ENCODE measurements around the gene CKAP5. TPM values are rescaled to one million over a fixed set of nuclear protein-coding genes. Genes with fewer than 3 reads are reported as not detected.

Gene CKAP5
- total RNA-seq, 2 donors from 2014 or later: 162 to 211 TPM

DNA sequence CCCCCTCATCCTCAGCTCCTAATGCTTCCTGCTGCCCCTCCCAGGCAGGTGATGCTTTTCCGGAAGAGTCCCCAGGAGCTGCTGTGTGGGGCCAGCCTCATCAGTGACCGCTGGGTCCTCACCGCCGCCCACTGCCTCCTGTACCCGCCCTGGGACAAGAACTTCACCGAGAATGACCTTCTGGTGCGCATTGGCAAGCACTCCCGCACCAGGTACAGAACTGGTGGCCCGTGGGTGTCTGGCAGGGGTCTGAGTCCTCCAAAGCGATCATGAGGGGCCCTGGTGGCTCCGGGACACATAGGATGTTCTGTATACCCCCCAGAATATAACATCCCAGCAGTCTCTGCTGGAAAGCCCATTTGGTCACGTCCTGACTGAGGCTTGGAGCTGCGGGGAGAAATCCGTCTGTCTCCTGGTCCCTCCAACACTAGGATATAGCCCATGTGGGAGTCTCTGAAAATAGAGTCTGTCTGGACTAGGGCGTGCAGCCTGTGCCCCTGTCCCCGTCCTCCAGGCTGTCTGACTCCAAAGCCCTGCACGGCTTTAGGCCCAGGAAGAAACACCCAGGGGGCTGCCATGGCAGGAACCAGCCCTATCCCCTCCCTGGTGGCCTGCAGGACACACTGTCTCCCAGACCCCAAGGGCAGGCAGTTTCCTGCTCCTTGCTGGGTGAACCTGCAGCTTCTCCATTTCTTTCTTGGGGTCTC is 118.0 kb downstream of the CKAP5 start:
- no peaks in the 10 kb centered on the region for H3K27me3 Mint-ChIP-seq (ENCODE audit: insufficient read depth)

DNA sequence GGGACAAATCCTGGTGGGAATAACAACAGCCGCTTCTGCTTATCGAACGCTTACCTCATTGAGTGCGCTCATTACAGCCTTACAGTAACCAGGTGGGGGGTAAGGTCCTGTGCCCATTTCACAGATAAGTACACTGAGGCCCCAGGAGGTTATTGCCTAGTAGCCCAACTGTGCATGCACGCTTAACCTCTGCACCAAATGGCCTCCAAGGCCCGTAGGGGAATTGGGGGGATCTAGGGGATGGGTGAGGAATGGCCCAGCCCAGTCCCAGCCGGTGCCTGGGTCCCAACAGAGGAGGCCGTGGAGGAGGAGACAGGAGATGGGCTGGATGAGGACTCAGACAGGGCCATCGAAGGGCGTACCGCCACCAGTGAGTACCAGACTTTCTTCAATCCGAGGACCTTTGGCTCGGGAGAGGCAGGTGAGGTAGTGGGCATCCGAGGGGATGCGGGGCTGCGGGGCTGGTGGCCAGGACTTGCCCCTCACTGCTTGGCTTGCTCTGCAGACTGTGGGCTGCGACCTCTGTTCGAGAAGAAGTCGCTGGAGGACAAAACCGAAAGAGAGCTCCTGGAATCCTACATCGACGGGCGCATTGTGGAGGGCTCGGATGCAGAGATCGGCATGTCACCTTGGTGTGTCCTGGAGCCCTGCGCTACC is 119.7 kb downstream of the CKAP5 start:
- H3K27me3 Mint-ChIP-seq (ENCODE audit: insufficient read depth): no peaks in the 10 kb centered on the region
- Histone ChIP-seq H3K9me3 (ENCODE audit: control insufficient read depth, low read length) (no peaks in the 10 kb centered on the region), H3K27me3 (ENCODE audit: control insufficient read depth, insufficient read depth, low read length, poor library complexity, severe bottlenecking) (no peaks in the 10 kb centered on the region), H3K27ac (ENCODE audit: low read depth, low read length) (no peak overlapping the region), H3K4me1 (ENCODE audit: control insufficient read depth, insufficient read depth, low read length) (no peaks in the 10 kb centered on the region), H3K36me3 (ENCODE audit: control insufficient read depth, insufficient read depth, low read length) (no peaks in the 10 kb centered on the region), H3K4me3 (ENCODE audit: low read length) (no peak overlapping the region), H3K9ac (ENCODE audit: extremely low read depth, low read length, poor library complexity, severe bottlenecking) (no peak overlapping the region)
- H3K36me3 Mint-ChIP-seq (ENCODE audit: low read depth): no peaks in the 10 kb centered on the region
- no peaks in the 10 kb centered on the region for H3K9me3 Mint-ChIP-seq
- WGBS, 2 experiments (ENCODE audit: insufficient coverage in 1 of 2, insufficient read length in 1 of 2): 95% methylated on average over 22 to 26 of the region's 26 CpGs
- no peak for TF ChIP-seq CTCF (conservative IDR thresholded peaks at IDR 0.05)
- H3K4me1 Mint-ChIP-seq: no peaks in the 10 kb centered on the region
- no peak overlapping the region for H3K4me3 Mint-ChIP-seq
- no peak for DNase-seq
- no peak overlapping the region for H3K27ac Mint-ChIP-seq

More for the DNA sequence above, 118.0 kb downstream of the CKAP5 start:
- DNase-seq: no peak
- H3K9me3 Mint-ChIP-seq: no peaks in the 10 kb centered on the region
- no peak overlapping the region for H3K27ac ChIP-seq (ENCODE audit: low read depth, low read length)
- H3K4me3 Mint-ChIP-seq: no peak overlapping the region
- no peaks in the 10 kb centered on the region for H3K4me1 Mint-ChIP-seq
- no peaks in the 10 kb centered on the region for H3K36me3 Mint-ChIP-seq (ENCODE audit: low read depth)
- H3K27ac Mint-ChIP-seq: no peak overlapping the region
- H3K4me1 ChIP-seq (ENCODE audit: control insufficient read depth, insufficient read depth, low read length): no peaks in the 10 kb centered on the region
- H3K4me3 ChIP-seq (ENCODE audit: low read length): no peak overlapping the region
- 95 to 96% methylated on average over 14 to 17 of the region's 17 CpGs for WGBS, 2 experiments (ENCODE audit: insufficient coverage in 1 of 2, insufficient read length in 1 of 2)
- H3K27me3 ChIP-seq (ENCODE audit: control insufficient read depth, insufficient read depth, low read length, poor library complexity, severe bottlenecking): no peaks in the 10 kb centered on the region
- H3K36me3 ChIP-seq (ENCODE audit: control insufficient read depth, insufficient read depth, low read length): no peaks in the 10 kb centered on the region
- no peaks in the 10 kb centered on the region for H3K9me3 ChIP-seq (ENCODE audit: control insufficient read depth, low read length)
- no peak for TF ChIP-seq CTCF (conservative IDR thresholded peaks at IDR 0.05)
- H3K9ac ChIP-seq (ENCODE audit: extremely low read depth, low read length, poor library complexity, severe bottlenecking): no peak overlapping the region

GRCh38 chr11:46725338-46726205 is 120.5 kb downstream of the CKAP5 start:
- H3K27ac Mint-ChIP-seq: peak overlapping the region; percentile 42

More at GRCh38 chr11:46725338-46726205, 120.5 kb downstream of the CKAP5 start:
- Histone ChIP-seq H3K4me1 (ENCODE audit: control insufficient read depth, insufficient read depth, low read length) (no peaks in the 10 kb centered on the region), H3K27me3 (ENCODE audit: control insufficient read depth, insufficient read depth, low read length, poor library complexity, severe bottlenecking) (no peaks in the 10 kb centered on the region), H3K36me3 (ENCODE audit: control insufficient read depth, insufficient read depth, low read length) (no peaks in the 10 kb centered on the region), H3K9ac (ENCODE audit: extremely low read depth, low read length, poor library complexity, severe bottlenecking) (no peak overlapping the region), H3K27ac (ENCODE audit: low read depth, low read length) (no peak overlapping the region), H3K4me3 (ENCODE audit: low read length) (no peak overlapping the region), H3K9me3 (ENCODE audit: control insufficient read depth, low read length) (no peaks in the 10 kb centered on the region)
- TF ChIP-seq CTCF (conservative IDR thresholded peaks at IDR 0.05): peak; percentile 28
- DNase-seq: peak; percentile 50
- Mint-ChIP-seq H3K36me3 (ENCODE audit: low read depth) (no peaks in the 10 kb centered on the region), H3K4me1 (peaks cover 2% of the 10 kb centered on the region), H3K27me3 (ENCODE audit: insufficient read depth) (no peaks in the 10 kb centered on the region), H3K4me3 (no peak overlapping the region), H3K9me3 (no peaks in the 10 kb centered on the region)
- 93 to 99% methylated on average over 11 to 19 of the region's 19 CpGs for WGBS, 2 experiments (ENCODE audit: insufficient coverage in 1 of 2, insufficient read length in 1 of 2)

All from endodermal cell (in vitro differentiated cells).